A549 (cell line): ENCODE measurements around the gene MGMT. TPM values are rescaled to one million over a fixed set of nuclear protein-coding genes. Genes with fewer than 3 reads are reported as not detected.

Experiments used
- ATAC-seq, 2 experiments: fragments of 200-7000 bp in 1 of 2; fragments of >200 bp in 1 of 2; cut with Nextera tagmentation in 1 of 2; cut with Tn5 transposase in 1 of 2; 3 replicates each; pipeline versions ENCODE4 v1.8.0 to v1.9.1; 2018 to 2020; ENCODE audit warnings: mild to moderate bottlenecking in 1 of 2, moderate library complexity in 1 of 2
- CTCF ChIA-PET: fragments of 300-600 bp; sonication (Branson Sonifier 250); formaldehyde crosslinking; extraction: SDS; loops from one replicate; lab custom pipeline; 2021; ENCODE audit warnings: antibody characterized with exemption, inconsistent platforms; lab: Yijun Ruan, JAX
- POLR2A ChIA-PET: fragments of 350-600 bp; formaldehyde crosslinking; extraction: SDS; loops from one replicate; lab custom pipeline; 2021; ENCODE audit warnings: antibody characterized with exemption, inconsistent platforms; lab: Yijun Ruan, JAX
- DNase-seq, 2 experiments: peaks; one replicate each; pipeline versions ENCODE4 v3.0.0 to v3.0.0-alpha.2; 2011 to 2016; ENCODE audit warnings: low read depth in 1 of 2, low spot score in 1 of 2
- FAIRE-seq: peaks from 2 replicates; lab custom pipeline; 2011; peaks lifted over from hg19 to GRCh38; lab: Jason Lieb, UNC
- H3K27ac ChIP-seq, 2 experiments: fragments of >200 bp; sonication (Bioruptor Twin); formaldehyde crosslinking; 3 replicates each; pipeline ENCODE4 v1.5.1; 2016 to 2017
- H3K4me1 ChIP-seq: fragments of >200 bp; sonication (Bioruptor Twin); formaldehyde crosslinking; 3 replicates; pipeline ENCODE4 v1.6.1; 2016
- H3K4me2 ChIP-seq: fragments of >200 bp; sonication (Bioruptor Twin); formaldehyde crosslinking; 3 replicates; pipeline ENCODE4 v1.6.1; 2016
- H3K4me3 ChIP-seq: fragments of >200 bp; sonication (Bioruptor Twin); formaldehyde crosslinking; 3 replicates; pipeline ENCODE4 v1.5.1; 2016
- H3K9me3 ChIP-seq: fragments of >200 bp; sonication (Bioruptor Twin); formaldehyde crosslinking; 3 replicates; pipeline ENCODE4 v1.6.1; 2016
- ATOH8 ChIP-seq: fragments of 250-450 bp; sonication (Bioruptor Pico); IDR thresholded peaks from 2 replicates; pipeline ENCODE4 v1.5.0; 2020; ENCODE audit warnings: low read depth, mild to moderate bottlenecking, moderate library complexity
- BCL3 ChIP-seq: fragments of >200 bp; sonication (Bioruptor Twin); formaldehyde crosslinking; IDR thresholded peaks from 3 replicates; pipeline ENCODE4 v1.6.1; 2016
- CEBPB ChIP-seq, 2 experiments: fragments of >200 bp in 1 of 2; sonication (Bioruptor Twin) in 1 of 2; formaldehyde crosslinking in 1 of 2; IDR thresholded peaks; 2 replicates each; pipeline ENCODE4 v1.6.1; 2012 to 2016
- CHD4 ChIP-seq: fragments of 200-600 bp; sonication (generic); IDR thresholded peaks from 2 replicates; pipeline ENCODE4 v1.6.1; 2016; ENCODE audit warnings: antibody characterized with exemption, mild to moderate bottlenecking, borderline replicate concordance
- E2F6 ChIP-seq: IDR thresholded peaks from 2 replicates; pipeline ENCODE4 v1.6.1; 2012; ENCODE audit warnings: low read depth, borderline replicate concordance
- EHF ChIP-seq: fragments of 250-450 bp; sonication (Bioruptor Pico); IDR thresholded peaks from 2 replicates; pipeline ENCODE4 v1.5.0; 2020; ENCODE audit warnings: mild to moderate bottlenecking
- EP300 ChIP-seq, 2 experiments: fragments of >200 bp; sonication (Bioruptor Twin); formaldehyde crosslinking; IDR thresholded peaks; 2 replicates in 1 of 2; 3 replicates in 1 of 2; pipeline ENCODE4 v1.6.1; 2016 to 2017
- ESRRA ChIP-seq: fragments of 150-350 bp; IDR thresholded peaks from 2 replicates; pipeline ENCODE4 v1.6.1; 2014; ENCODE audit warnings: mild to moderate bottlenecking, low read length, borderline replicate concordance
- FOSB ChIP-seq: fragments of 250-450 bp; sonication (Bioruptor Pico); IDR thresholded peaks from 2 replicates; pipeline ENCODE4 v1.5.0; 2020; ENCODE audit warnings: mild to moderate bottlenecking, moderate library complexity
- FOSL2 ChIP-seq, 2 experiments: fragments of 450-650 bp in 1 of 2; fragments of >200 bp in 1 of 2; sonication (Bioruptor Twin) in 1 of 2; formaldehyde crosslinking; IDR thresholded peaks; 2 replicates each; pipeline versions ENCODE4 v1.5.0 to v1.6.1; 2016 to 2020; ENCODE audit warnings: mild to moderate bottlenecking in 1 of 2, moderate library complexity in 1 of 2
- FOXS1 ChIP-seq: fragments of 250-450 bp; sonication (Bioruptor Pico); IDR thresholded peaks from 2 replicates; pipeline ENCODE4 v1.5.0; 2020; ENCODE audit warnings: mild to moderate bottlenecking, moderate library complexity
- HDAC2 ChIP-seq: fragments of 200-600 bp; sonication (generic); IDR thresholded peaks from 2 replicates; pipeline ENCODE4 v1.6.1; 2016
- HEYL ChIP-seq: fragments of 250-450 bp; sonication (Bioruptor Pico); IDR thresholded peaks from 2 replicates; pipeline ENCODE4 v1.8.0; 2021; ENCODE audit warnings: mild to moderate bottlenecking, moderate library complexity
- HOXA7 ChIP-seq: fragments of 250-450 bp; sonication (Bioruptor Pico); IDR thresholded peaks from 2 replicates; pipeline ENCODE4 v1.5.0; 2020; ENCODE audit warnings: mild to moderate bottlenecking, moderate library complexity
- HOXB13 ChIP-seq: fragments of 250-450 bp; sonication (Bioruptor Pico); IDR thresholded peaks from 2 replicates; pipeline ENCODE4 v1.5.0; 2020; ENCODE audit warnings: low read depth, mild to moderate bottlenecking, moderate library complexity
- KDM5A ChIP-seq: fragments of 200-600 bp; sonication (generic); IDR thresholded peaks from 2 replicates; pipeline ENCODE4 v1.6.1; 2016; ENCODE audit warnings: antibody characterized with exemption, mild to moderate bottlenecking
- MAFK ChIP-seq: fragments of 450-650 bp; IDR thresholded peaks from 2 replicates; pipeline ENCODE4 v1.6.1; 2014; ENCODE audit not compliant: partially characterized antibody
- NFE2L2 ChIP-seq: fragments of 150-350 bp; conservative IDR thresholded peaks from 2 replicates; pipeline ENCODE4 v1.6.1; 2014; ENCODE audit warnings: low read length
- NR3C1 ChIP-seq: fragments of >200 bp; sonication (Bioruptor Twin); formaldehyde crosslinking; IDR thresholded peaks from 3 replicates; pipeline ENCODE4 v1.6.1; 2017
- POLR2AphosphoS2 ChIP-seq: conservative IDR thresholded peaks from 2 replicates; pipeline ENCODE4 v1.6.1; 2012; ENCODE audit warnings: low read length, improper control_type of control experiment, inconsistent platforms
- RCOR1 ChIP-seq: fragments of 150-350 bp; IDR thresholded peaks from 2 replicates; pipeline ENCODE4 v1.6.1; 2014; ENCODE audit warnings: antibody characterized with exemption, low read length, low read depth
- RFX5 ChIP-seq: fragments of 450-650 bp; IDR thresholded peaks from 2 replicates; pipeline ENCODE4 v1.7.1; 2014; ENCODE audit warnings: antibody characterized with exemption, mild to moderate bottlenecking, moderate library complexity
- SMC3 ChIP-seq: fragments of >200 bp; sonication (Bioruptor Twin); formaldehyde crosslinking; IDR thresholded peaks from 3 replicates; pipeline ENCODE4 v1.6.1; 2018; ENCODE audit warnings: inconsistent platforms
- SREBF2 ChIP-seq: fragments of 450-650 bp; IDR thresholded peaks from 2 replicates; pipeline ENCODE4 v1.6.1; 2014; ENCODE audit warnings: mild to moderate bottlenecking, moderate library complexity
- USF2 ChIP-seq: fragments of 450-650 bp; IDR thresholded peaks from 2 replicates; pipeline ENCODE4 v1.6.1; 2014; ENCODE audit warnings: antibody characterized with exemption
- ZNF302 ChIP-seq: fragments of 250-450 bp; sonication (Bioruptor Pico); IDR thresholded peaks from 2 replicates; pipeline ENCODE4 v1.9.0; 2021; ENCODE audit warnings: inconsistent platforms, mild to moderate bottlenecking, moderate library complexity
- WGBS: methylation state at CpG from one replicate; pipeline ENCODE4 v1.1.6; 2017; ENCODE audit errors: missing lambda C conversion rate; 5-methylcytosine and 5-hydroxymethylcytosine counted together
- polyA plus RNA-seq, 4 experiments: library from polyadenylated mRNA; depleted of rRNA in 3 of 4; stranded (reverse); fragments of >200 nt; fragmentation: RNase III in 1 of 4; extraction: RNeasy Plus Mini Kit Qiagen cat#74134 plus additional on column Dnase treatment in 1 of 4; gene quantifications; 2 replicates in 3 of 4; 3 replicates in 1 of 4; pipeline ENCODE4 v1.2.3, GENCODE V29; 2011 to 2017
- TF ChIP-seq, protein P1 (sequence below): IDR thresholded peaks from 2 replicates; pipeline ENCODE4 v1.6.1; 2012
- TF ChIP-seq, protein P2 (sequence below): fragments of >200 bp; sonication (Bioruptor Twin); formaldehyde crosslinking; IDR thresholded peaks from 3 replicates; pipeline ENCODE4 v1.5.1; 2016

The MGMT gene
- polyA plus RNA-seq, 2 of the 4 experiments (the other 2 are of a cell fraction), result 4.9 to 5.2 TPM

DNA sequence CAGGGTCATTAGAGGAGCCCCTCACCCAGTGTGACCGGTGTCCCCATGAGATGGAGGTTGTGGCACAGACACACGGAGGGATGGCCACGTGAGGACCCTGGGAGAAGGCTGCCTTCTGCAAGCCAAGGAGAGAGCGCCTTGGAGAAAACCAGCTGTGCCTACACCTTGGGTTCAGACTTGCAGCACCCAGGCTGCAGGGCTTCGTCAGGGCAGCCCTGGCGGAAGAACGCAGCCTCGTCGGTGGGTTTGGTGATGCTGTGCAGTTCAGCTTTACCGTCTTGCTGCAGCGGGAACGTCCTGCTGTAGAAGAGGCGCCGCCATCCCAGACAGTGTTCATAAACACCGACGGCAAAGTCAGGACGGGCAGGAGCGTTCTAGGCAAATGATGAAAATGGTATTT lies 89.3 kb downstream of the MGMT start:
- ATAC-seq, result no peak
- ChIA-PET POLR2A (no interaction called here), CTCF (no interaction called here)
- WGBS, result 56% methylated on average over 12 of the region's 18 CpGs
- Histone ChIP-seq H3K4me3 (no peak overlapping the region), H3K27ac (no peak overlapping the region), H3K9me3 (no peaks in the 10 kb centered on the region), H3K4me2 (no peak overlapping the region), H3K4me1 (no peaks in the 10 kb centered on the region)
- TF ChIP-seq HDAC2 (no peak), E2F6 (no peak), HOXA7 (CRISPR knock-in tag) (no peak), USF2 (no peak), NFE2L2 (no peak), HEYL (CRISPR knock-in tag) (no peak), SREBF2 (no peak), HOXB13 (CRISPR knock-in tag) (no peak), CEBPB (IDR thresholded peaks at IDR 0.05) (no peak), SMC3 (no peak), RCOR1 (no peak), BCL3 (no peak), FOSL2 (IDR thresholded peaks at IDR 0.05) (no peak), FOSL2 (CRISPR knock-in tag; IDR thresholded peaks at IDR 0.05) (no peak), MAFK (no peak)
- no peak for FAIRE-seq
- no peak for DNase-seq

DNA sequence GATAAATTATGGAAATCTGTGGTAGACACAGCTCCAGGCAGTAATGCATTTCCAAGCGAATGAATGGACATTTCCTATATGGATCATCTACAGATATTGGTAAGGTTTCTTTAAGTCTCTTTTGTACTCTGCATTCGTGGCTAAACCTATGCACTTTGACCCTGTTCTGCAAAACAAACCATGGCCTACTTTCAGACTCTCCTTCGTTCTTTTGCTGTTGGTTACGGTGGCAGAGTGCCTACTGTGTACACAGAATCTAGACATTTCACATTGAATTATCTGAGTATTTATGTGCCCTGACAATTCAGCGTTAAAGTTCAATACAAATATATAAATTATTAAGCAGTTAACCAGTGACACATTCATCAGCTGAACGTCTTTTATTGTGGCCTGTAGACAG lies 93.3 kb downstream of the MGMT start:
- no peak overlapping the region for H3K27ac ChIP-seq
- WGBS, result 27% methylated on average over 6 of the region's 6 CpGs
- H3K4me3 ChIP-seq, result no peak overlapping the region
- DNase-seq (no peak), FAIRE-seq (no peak), ATAC-seq (no peak)
- no peaks in the 10 kb centered on the region for H3K4me1 ChIP-seq
- H3K4me2 ChIP-seq, result no peak overlapping the region
- ChIA-PET CTCF (no interaction called here), POLR2A (no interaction called here)
- no peaks in the 10 kb centered on the region for H3K9me3 ChIP-seq
- TF ChIP-seq, protein P1, sequence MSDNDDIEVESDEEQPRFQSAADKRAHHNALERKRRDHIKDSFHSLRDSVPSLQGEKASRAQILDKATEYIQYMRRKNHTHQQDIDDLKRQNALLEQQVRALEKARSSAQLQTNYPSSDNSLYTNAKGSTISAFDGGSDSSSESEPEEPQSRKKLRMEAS, result no peak
- TF ChIP-seq CHD4, result no peak
- TF ChIP-seq BCL3, result no peak
- no peak for TF ChIP-seq FOXS1 (CRISPR knock-in tag)
- no peak for TF ChIP-seq CEBPB (IDR thresholded peaks at IDR 0.05)
- no peak for TF ChIP-seq ATOH8
- no peak for TF ChIP-seq NR3C1
- TF ChIP-seq EP300 (IDR thresholded peaks at IDR 0.05), result no peak
- TF ChIP-seq ESRRA, result no peak
- TF ChIP-seq KDM5A, result no peak
- no peak for TF ChIP-seq SMC3
- no peak for TF ChIP-seq POLR2AphosphoS2
- TF ChIP-seq RFX5, result no peak
- TF ChIP-seq FOSB, result no peak
- no peak for TF ChIP-seq NFE2L2
- TF ChIP-seq, protein P2, sequence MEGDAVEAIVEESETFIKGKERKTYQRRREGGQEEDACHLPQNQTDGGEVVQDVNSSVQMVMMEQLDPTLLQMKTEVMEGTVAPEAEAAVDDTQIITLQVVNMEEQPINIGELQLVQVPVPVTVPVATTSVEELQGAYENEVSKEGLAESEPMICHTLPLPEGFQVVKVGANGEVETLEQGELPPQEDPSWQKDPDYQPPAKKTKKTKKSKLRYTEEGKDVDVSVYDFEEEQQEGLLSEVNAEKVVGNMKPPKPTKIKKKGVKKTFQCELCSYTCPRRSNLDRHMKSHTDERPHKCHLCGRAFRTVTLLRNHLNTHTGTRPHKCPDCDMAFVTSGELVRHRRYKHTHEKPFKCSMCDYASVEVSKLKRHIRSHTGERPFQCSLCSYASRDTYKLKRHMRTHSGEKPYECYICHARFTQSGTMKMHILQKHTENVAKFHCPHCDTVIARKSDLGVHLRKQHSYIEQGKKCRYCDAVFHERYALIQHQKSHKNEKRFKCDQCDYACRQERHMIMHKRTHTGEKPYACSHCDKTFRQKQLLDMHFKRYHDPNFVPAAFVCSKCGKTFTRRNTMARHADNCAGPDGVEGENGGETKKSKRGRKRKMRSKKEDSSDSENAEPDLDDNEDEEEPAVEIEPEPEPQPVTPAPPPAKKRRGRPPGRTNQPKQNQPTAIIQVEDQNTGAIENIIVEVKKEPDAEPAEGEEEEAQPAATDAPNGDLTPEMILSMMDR, result no peak
- TF ChIP-seq USF2, result no peak
- TF ChIP-seq EHF (CRISPR knock-in tag), result no peak
- TF ChIP-seq ZNF302, result no peak
